ENCODE results near the gene SCYGR6.

DNA sequence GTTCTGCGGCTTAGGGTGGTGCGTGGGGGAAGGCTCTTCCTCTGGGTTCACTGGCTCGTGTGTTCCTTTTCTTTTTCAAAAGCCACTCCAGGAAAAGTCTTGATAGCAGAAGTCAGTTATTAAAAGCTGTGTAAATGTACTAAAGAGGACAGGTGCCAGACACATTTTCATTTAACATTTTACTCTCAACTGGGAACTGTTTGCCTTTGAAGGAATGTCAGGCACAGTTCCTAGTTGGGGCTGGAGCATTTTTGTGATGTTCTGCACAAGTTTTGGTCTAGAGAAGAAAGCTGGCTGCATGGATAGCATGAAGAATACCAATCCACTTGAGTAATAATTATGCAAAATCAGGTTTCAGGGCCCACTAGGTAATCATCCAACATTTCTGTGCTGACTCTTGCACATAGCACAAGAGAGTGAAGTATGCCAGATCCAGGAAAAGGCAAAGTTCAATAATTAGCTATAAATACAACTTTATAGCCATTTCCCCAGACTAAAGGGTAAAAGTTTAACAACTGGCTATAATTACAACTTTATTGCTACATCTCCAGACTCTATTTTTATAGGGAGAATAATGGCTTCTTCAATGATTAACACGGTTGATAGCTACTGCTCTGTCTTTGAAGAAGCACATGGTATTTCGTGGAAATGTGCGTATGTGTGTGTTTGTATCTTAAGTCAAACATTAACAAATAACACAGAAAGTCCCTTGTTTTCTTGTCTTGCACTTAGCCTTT, 37.4 kb upstream of the SCYGR6 start:
- TF ChIP-seq NFE2L1 (CRISPR knock-in tag; IDR thresholded peaks at IDR 0.05) (no peak), CTCF (IDR thresholded peaks at IDR 0.05) (no peak), MYBL2 (CRISPR knock-in tag; IDR thresholded peaks at IDR 0.05) (no peak), ESRRA (CRISPR knock-in tag; IDR thresholded peaks at IDR 0.05; ENCODE audit: borderline replicate concordance) (no peak), NR1H2 (CRISPR knock-in tag; IDR thresholded peaks at IDR 0.05) (no peak), ZNF317 (CRISPR knock-in tag; IDR thresholded peaks at IDR 0.05; ENCODE audit: borderline replicate concordance, low read depth) (no peak), JUN (CRISPR knock-in tag; IDR thresholded peaks at IDR 0.05) (no peak), ZNF532 (CRISPR knock-in tag; IDR thresholded peaks at IDR 0.05; ENCODE audit: borderline replicate concordance) (no peak)
- TF ChIP-seq, protein P1, sequence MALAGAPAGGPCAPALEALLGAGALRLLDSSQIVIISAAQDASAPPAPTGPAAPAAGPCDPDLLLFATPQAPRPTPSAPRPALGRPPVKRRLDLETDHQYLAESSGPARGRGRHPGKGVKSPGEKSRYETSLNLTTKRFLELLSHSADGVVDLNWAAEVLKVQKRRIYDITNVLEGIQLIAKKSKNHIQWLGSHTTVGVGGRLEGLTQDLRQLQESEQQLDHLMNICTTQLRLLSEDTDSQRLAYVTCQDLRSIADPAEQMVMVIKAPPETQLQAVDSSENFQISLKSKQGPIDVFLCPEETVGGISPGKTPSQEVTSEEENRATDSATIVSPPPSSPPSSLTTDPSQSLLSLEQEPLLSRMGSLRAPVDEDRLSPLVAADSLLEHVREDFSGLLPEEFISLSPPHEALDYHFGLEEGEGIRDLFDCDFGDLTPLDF (CRISPR knock-in tag; IDR thresholded peaks at IDR 0.05) = no peak
- TF ChIP-seq, protein P2, sequence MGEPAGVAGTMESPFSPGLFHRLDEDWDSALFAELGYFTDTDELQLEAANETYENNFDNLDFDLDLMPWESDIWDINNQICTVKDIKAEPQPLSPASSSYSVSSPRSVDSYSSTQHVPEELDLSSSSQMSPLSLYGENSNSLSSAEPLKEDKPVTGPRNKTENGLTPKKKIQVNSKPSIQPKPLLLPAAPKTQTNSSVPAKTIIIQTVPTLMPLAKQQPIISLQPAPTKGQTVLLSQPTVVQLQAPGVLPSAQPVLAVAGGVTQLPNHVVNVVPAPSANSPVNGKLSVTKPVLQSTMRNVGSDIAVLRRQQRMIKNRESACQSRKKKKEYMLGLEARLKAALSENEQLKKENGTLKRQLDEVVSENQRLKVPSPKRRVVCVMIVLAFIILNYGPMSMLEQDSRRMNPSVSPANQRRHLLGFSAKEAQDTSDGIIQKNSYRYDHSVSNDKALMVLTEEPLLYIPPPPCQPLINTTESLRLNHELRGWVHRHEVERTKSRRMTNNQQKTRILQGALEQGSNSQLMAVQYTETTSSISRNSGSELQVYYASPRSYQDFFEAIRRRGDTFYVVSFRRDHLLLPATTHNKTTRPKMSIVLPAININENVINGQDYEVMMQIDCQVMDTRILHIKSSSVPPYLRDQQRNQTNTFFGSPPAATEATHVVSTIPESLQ (CRISPR knock-in tag; IDR thresholded peaks at IDR 0.05) = no peak
